Amniotic stem cell (primary cell): ENCODE measurements around the gene TBC1D14.
"Not testable (repeated sequence)": the region's sequence is repeated elsewhere in the genome, so short reads cannot be mapped to it uniquely, and the experiment has no call there.

Source experiments
- DNase-seq: peaks from one replicate; lab custom pipeline; 2025; lab: John Stamatoyannopoulos, UW

TBC1D14 gene

DNA sequence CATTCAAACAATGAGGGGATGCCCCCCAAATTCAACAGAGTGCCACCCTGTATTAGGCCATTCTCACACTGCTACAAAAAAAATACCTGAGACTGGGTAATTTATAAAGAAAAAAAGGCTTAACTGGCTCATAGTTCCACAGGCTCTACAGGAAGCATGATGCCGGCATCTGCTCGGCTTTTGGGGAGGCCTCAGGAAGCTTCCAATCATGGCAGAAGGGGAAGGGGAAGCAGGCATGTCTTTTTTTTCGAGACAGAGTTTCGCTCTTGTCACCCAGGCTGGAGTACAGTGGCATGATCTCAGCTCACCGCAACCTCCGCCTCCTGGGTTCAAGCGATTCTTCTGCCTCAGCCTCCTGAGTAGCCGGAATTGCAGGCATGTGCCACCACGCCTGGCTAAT, 18.7 kb upstream of the TBC1D14 start:
- not testable (repeated sequence) for DNase-seq

DNA sequence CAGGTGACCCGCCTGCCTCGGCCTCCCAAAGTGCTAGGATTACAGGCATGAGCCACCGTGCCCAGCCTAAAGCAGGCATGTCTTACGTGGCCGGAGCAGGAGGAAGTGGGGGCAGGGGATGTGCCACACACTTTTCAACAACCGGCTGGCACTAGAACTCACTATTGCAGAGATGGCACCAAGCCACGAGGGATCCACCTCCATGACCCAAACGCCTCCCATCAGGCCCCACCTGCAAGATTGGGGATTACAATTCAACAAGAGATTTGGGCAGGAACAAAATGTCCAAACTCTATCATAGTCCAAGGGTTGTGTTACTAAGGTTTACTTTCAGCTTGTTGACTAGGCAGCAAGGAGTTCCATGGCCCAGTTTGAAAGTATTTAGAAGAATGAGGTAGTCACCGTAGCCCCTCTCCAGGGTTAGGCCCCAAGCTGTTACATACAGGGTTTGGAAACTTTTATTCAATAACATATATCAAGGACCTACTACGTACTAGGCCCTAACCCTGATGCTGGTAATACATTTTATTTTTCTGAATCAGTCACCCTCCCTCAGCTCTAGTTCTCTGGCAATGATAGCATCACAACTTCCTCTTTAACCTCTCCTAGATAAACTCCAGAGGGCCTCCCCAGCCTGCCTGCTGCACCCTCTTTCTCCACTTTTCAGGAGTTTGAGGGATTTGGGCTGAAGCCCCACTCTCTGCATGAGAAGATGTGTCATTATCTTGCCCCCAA, 18.0 kb upstream of the TBC1D14 start:
- DNase-seq, result no peak

DNA sequence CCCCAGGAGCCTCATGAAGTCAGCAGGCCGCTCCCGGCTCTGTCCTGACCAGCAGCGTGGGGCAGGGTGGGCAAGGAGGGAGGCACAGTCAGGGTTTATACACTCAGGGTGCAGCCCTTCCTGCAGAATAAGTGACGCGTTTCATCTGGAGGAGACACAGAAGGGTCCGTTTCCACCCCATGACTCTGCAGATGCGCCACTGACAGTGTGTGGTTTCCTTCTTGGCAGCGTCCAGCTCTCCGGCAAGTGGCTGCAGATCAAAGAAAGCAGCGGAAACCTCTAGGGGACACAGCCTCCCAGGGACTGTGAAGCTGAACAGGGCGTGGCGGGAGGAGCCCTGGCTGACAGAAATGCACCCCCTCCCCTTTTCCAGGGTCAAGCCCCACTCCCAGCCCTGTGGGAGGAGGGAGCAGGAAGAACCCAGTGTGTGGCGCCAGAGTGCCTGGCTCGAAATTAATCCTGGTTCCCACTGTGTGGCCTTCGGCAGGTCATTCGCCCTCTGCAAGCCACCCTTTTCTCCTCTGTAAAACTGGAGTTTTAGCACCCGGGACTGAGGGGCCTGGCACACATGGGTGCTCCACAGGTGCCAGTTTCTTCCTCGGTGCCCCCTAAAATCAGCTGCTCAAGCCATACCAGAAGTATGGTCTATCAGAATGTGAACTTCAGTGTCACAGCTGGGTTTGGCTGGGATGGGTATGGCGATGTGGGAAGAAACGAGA, 17.3 kb upstream of the TBC1D14 start:
- no peak for DNase-seq

DNA sequence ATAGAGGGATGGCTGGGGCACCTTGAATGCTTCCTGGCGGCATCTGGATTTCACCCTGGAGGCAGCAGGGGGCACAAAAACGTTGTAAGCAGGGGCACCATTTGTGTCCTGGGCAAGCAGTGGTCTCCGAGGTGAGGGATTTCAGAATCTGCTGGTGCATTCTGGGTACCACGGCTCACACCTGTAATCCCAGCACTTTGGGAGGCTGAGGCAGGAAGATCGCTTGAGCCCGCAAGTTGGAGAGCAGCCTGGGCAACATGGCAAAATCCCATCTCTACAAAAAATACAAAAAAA, 16.8 kb upstream of the TBC1D14 start:
- DNase-seq, result no peak

DNA sequence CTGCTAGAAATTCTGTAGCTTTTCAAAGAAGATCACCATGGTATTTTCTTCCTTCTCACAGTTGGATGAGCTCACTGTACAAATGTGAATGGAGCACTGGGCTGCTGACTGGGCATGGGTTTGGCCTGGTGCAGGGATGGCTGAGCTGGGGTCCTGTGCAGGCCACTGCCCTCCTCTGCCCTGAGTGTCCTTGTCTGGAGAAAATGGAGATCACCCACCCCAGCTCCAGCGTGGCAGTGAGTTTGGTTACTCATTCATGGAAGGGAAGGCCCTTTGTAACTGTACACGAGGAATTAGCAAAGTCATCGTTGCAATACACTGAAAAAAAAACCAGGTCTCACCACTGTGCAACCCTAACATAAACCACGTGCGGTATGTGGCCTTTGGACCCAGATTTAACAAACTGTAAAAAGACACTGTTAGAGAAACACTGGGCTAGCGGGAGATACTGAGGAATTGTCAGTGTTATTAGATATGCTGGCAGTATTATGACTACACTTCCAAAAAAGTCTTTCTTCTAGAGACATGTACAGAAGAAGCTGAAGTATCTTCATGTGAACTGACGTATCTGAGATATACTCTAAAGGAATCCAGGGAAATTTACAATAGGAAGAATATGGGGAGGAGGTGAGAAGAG, 16.1 kb upstream of the TBC1D14 start:
- DNase-seq, result no peak

DNA sequence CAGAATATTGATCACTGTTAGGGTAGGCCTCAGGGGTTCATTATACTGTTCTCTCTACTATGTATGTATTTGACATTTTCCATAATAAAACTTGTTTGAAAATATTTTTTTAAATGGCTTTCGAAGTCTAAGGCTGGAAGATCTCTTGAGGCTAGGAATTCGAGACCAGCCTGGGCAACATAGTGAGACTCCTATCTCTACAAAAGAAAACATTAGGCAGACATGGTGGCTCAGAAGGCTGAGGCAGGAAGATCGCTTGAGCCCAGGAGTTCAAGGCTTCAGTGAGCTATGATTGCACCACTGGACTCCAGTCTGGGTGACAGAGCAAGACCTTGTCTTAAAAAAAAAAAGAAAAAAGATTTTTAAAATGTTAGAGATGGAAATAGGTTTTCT, 15.5 kb upstream of the TBC1D14 start:
- no peak for DNase-seq

DNA sequence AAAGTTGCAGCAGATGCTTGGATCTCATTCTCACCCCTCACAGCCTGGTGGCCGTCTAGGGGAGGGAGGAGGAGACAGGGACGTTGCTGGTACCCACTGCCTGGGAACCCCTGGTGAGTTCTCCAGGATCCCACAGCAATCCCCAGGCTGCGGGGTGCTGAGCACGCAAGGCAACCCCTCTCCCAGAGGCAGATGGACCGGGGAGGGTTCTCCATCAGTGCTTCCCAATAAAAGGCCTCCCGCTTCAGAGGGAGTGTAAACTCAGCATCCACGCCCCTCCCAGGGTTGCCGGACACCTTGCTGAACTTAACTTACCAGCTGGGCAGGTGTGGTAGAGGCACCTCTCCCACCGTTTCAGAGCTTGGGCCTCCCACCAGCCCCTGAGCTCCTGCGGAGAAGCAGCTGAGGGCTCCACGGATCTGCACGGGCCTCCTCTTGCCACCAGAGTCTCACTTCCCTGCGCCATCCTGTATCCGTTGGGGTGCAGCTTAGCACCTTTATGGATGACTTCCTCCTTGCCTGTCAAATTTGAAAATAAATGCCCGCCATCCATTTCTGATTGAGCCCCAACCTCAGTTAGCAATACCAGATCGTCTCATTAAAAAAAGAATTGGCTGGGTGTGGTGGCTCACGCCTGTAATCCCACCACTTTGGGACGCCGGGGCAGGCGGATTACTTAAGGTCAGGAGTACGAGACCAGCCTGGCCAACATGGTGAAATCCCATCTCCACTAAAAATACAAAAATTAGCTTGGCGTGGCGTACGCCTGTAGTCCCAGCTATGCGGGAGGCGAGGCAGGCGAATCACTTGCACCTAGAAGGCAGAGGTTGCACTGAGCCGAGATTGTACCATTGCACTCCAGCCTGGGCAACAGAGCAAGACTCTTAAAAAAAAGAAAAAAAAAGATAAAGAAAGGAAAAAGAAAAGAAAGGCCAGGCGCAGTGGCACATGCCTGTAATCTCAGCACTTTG, 14.8 kb upstream of the TBC1D14 start:
- DNase-seq, result no peak

DNA sequence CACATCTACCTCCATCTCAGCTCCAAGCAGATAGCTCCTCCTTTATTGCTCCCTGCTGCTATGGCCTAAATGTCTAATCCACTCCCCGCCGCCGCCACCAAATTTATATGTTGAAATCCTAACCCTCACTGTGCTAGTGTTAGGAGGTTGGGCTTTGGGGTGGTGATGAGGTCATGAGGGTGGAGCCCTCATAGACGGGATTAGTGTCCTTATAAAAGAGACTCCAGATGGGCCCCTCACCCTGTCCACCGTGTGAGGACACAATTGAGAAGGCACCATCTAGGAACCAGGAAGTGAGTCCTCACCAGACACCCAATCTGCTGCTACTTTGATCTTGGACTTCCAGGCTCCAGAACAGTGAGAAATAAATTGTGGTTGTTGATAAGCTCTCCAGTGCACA, 13.6 kb upstream of the TBC1D14 start:
- DNase-seq, result no peak

DNA sequence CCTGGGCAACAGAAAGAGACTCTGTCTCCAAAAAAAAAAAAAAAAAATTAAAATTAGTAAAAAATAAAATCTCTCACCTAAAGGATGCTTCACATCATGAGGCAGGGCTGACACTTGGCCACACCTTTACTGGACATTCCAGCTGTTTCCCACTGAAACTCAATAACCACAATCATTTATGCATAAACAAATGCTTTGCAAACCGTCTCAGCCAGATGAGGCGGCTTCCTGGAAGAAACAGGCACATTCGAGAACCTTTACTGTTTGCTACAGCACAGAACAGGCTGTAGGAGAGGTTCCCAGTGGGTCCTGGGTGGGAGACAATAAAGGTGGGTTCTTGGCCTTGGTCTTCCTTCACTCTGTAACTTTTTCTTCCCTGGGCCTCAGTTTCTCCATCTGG, 10.9 kb upstream of the TBC1D14 start:
- DNase-seq, result no peak

DNA sequence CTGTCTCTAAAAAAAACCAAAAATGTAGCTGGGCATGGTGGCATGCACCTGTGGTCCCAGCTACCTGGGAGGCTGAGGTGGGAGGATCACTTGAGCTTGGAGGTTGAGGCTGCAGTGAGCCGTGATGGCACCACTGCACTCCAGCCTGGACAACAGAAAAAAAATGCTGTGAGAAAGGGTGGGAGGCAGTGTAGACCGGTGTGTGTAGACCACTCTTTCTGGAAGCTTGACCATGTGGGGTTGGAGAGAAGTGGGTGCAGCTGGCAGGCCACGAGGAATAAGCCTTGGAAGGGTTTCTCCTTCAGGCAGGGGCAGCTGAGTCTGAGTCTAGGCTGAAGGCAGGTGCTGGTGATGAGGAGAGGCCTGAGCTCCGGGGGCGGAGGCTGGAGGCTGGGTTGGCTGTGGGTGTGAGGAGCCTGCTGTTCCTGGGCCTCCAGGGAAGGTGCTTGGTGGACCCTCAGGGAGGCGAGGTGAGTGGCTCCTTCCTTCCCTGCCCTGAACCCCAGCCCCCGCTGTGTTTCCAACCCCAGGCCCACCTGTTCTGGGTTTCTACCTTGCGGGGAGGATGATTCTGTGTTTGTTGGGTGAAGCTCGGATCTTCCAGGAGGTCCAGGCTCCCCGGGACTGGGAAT, 9.3 kb upstream of the TBC1D14 start:
- DNase-seq, result no peak

DNA sequence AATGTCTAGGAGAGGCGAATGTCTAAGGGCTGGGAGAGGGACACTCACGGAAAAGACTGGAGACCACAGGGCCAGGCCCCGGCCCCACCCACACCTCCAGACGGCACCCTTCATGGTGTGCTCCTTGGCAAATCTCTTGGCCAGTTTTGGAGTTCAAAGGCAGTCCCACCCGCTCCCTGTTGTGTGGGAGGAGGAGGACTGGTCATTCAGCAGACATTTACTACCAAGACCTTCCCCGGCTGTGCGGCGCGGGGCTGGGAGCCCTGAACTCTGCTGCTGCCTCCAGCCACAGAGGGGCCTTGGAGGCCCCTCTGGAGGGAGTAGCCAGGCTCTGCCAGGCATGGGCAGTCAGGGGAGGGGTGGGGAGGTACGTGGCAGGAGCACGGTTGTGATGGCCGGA, 8.7 kb upstream of the TBC1D14 start:
- DNase-seq, result no peak

DNA sequence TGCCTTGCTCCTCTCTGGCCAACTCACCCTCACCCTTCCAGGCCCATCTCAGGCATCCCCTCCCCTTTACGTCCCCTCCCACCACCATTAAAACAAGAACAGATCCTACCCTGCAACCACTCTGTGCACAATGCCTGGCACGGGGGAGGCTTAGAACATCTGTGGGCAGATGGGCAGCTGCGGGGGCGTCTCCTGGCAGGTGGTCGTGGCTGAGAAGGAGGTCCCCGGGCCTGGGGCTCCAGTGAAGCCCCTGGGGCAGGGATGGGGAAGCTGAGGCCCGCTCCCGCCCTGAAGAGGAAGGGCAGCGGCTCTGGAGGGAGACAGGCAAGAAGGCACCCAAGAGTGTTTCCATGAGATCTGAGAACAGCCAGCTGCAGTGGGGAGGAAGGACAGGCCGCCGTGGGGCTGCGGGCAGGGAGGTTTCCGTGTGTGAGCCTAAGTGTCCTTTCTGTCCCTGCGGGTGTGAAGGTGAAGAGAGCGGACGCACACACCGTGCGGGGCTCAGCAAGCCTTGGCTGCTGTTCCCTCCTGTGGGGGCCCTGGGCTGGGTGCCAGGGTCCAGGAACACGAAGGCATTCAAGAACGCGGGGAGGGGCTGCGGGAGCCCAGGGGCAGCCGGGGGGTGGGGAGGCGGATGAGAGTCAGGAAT, 7.8 kb upstream of the TBC1D14 start:
- DNase-seq, result no peak

DNA sequence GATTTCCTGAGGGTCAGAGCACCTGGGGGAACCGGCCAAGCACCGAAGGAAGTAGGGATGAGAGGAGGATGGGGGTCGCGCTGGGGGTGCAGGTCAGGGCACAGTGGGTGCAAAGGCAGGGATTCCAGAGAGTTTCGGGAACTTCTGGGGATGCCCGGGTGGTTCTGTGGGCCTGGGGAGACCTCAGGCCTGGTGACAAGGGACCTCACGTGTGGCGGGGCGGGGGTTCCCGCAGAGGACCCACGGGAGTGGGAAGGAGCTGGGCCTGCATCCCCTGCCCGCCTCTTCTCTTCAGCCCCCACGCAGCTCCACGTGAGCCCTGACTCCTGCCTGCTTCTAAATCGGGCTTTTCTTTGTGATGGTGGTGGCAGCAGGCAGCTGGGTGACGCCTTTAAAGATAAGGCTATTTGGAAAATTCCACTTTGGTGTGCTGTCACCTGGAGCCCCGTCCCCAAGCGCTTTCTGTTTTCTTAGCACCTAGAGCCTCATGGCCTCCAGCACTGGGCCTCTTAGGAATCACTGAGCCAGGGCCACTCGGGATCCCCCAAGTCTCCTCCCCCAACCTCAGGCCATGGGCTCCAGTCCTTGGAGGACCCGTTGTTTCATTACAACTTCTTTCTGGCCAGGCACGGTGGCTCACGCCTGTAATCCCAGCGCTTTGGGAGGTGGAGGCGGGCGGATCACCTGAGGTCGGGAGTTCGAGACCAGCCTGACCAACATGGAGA, 7.1 kb upstream of the TBC1D14 start:
- no peak for DNase-seq

DNA sequence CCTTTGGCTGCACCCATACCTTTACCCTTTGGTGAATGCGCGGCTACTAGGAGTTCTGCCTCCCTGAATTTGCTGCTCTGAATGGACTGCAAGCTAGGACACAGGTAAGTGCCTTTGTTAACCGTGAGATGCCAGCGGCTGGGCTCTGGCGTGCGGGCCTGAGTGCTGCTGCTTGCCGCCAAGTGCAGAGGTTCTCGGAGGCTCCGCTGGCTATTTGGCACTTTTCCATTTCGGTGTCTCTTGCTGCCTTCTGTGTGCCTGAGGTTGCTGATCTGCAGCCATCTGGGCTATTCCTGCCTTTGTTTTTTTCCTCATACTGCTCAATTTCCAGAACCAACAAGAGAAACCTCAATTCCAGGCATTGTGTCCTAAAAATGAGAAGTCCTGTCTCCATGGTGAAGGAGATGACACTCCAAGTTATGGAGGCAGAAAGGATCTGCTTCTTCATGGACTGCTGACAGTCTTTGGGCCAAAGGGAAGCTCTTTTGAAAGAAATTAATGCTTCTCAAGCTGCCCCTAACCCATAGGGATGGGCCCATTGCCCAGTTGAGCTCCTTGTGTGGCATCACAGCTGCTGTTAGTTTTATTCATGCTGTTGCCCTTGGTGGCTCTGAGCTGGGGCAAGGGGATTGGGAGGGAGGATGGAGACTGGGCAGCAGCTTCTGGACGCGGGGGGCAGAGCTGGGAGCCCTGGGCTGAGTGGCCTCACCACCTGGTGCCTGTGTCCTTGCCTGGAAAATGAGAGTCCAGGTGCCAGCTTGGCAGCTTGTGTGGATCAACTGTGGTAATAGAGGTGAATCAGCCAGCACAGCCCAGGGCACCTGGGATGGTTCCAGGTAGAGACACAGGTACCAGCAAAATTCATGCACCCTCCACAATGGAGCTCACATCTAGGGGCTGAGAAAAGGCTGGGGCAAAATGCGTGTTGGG, 3.8 kb upstream of the TBC1D14 start:
- no peak for DNase-seq

DNA sequence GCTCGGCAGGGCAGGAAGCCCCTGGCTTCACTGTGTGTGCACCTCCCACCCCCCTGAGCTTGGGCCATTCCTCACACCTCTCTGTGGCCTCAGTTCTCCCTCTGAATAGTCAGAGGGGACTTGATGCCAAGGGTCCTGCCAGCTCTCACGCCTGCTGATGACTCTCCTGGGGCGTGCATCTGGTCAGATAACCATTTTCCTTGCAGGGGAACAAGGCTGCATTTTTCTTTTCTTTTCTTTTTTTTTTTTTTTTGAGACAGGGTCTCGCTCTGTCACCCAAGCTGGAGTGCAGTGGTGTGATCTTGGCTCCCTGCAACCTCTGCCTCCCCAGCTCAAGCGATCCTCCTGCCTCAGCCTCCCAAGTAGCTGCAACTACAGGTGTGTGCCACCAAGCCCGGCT, 3.1 kb upstream of the TBC1D14 start:
- not testable (repeated sequence) for DNase-seq

DNA sequence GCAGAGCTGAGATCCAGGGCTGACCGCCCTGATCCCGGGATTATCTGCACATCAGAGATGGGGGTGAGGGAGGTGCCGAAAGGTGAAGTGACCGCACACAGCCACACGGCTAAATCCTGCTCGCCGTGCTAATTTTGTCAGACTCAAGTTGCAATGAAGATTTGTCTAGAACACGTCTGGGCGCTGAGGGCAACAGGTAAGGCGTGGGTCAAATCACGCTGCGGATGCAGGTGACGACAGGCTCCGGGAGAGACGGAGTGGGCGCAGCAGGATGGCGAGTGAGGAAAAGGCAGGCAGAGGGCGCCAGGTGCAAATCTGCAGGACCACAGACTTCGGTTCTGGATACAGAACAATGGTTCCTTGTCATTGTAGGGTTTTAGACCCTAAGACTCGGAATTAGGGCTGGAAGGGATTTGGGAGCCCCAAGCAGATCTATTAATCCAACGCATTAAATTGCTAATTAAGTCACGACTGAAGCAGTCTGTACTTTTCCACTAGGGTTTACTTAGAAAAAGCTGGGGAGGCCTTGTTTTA, 1.9 kb upstream of the TBC1D14 start:
- DNase-seq, result no peak

DNA sequence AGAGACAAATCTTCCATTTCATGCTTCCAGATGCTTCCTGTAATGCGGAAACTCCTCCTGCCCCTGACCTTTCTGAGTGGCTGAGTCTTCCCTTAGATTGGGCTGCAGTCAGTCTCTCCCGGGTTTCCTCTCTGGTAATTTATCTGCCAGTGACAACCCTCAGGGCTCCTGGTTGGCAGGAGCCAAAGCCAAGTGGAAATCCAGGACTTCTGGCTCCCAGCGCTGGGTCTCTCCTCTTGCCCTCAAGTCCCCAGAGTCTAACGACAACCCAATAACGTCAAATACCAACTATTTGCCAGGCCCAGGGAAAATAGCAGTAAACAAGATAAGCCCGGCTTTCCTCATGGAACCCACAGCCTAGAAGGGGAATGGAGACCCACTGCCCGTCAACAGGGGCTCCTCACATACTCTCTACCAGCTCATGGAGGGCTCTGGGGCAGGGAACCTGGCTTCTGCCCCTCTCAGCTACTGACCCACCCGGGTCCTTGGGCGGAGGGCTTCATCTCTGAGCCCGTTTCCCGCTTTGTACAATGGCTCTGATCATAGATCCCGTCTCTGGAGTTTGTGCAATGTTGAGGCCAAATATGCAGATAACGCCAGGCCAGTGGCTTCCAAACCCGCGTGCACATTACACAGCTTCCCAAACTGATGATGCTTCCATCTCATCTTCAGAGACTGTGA, 1.1 kb upstream of the TBC1D14 start:
- DNase-seq, result no peak

DNA sequence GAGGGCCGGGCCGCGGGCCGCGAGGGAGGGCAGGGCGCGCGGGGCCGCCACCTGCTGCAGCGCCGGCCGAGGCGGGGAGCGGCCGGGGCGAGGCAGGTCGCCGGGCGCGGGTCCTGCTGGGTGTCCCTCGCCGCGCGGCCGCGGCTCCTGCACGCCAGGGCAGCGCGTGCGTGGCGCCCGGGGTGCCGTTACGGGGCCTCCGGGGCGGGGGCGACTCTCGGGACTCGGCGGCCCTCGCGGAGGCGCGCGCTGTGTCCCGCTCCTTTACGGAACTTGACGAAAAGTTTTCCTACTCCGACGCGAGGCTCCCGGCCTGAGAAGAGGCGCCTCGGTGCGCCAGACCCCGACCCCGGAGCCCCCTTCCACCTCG, 329 bp downstream of the TBC1D14 start:
- DNase-seq, result no peak
